Gastroesophageal sphincter (tissue), 3 donors: Measurements from ENCODE around the gene ZFP36.

Experiments
- EP300 ChIP-seq: sonication (generic); formaldehyde crosslinking; IDR thresholded peaks from one replicate; pipeline ENCODE4 v1.6.1; 2017; ENCODE audit warnings: antibody characterized with exemption, mild to moderate bottlenecking
- POLR2A ChIP-seq, 2 donors: fragments of 450-650 bp; IDR thresholded peaks; one replicate each; pipeline ENCODE4 v1.6.1; 2017; ENCODE audit warnings: antibody characterized with exemption in 2 of 2, mild to moderate bottlenecking in 2 of 2, moderate library complexity in 1 of 2
- TF ChIP-seq, protein P1 (sequence below), 4 experiments: fragments of 200-600 bp in 2 of 4; fragments of 450-650 bp in 2 of 4; sonication (generic) in 1 of 4; IDR thresholded peaks; one replicate each; pipeline ENCODE4 v1.5.1; 2017 to 2019; ENCODE audit warnings: antibody characterized with exemption in 4 of 4, mild to moderate bottlenecking in 2 of 4, moderate library complexity in 2 of 4

DNA sequence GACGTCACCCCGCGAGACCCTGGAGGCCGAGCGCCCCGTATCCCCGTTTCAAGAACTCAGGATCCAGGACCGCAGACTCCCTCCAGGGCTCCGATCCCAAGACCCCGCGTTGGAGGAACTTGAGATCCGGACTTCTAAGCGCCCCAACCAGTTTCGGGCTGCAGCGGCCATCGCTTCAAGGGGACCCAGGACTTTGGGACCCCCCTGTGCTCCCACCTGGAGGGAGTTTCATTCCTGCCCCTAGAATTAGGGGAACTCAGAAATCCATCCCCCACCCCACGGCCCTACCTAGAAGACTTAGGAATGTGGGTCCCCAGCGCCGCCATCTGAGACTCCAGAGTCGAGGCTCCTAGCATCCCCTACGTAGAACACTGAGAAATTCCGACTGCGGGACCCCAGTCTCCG, 6.2 kb downstream of the ZFP36 start:
- no peak for TF ChIP-seq POLR2A (IDR thresholded peaks at IDR 0.05)
- no peak for TF ChIP-seq EP300
- TF ChIP-seq, protein P1, sequence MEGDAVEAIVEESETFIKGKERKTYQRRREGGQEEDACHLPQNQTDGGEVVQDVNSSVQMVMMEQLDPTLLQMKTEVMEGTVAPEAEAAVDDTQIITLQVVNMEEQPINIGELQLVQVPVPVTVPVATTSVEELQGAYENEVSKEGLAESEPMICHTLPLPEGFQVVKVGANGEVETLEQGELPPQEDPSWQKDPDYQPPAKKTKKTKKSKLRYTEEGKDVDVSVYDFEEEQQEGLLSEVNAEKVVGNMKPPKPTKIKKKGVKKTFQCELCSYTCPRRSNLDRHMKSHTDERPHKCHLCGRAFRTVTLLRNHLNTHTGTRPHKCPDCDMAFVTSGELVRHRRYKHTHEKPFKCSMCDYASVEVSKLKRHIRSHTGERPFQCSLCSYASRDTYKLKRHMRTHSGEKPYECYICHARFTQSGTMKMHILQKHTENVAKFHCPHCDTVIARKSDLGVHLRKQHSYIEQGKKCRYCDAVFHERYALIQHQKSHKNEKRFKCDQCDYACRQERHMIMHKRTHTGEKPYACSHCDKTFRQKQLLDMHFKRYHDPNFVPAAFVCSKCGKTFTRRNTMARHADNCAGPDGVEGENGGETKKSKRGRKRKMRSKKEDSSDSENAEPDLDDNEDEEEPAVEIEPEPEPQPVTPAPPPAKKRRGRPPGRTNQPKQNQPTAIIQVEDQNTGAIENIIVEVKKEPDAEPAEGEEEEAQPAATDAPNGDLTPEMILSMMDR (IDR thresholded peaks at IDR 0.05), result peak in 1 of 4 experiments; percentile 1
